SK-N-MC (cell line): ENCODE measurements around the gene DHX57.
"Not testable (repeated sequence)": the region's sequence is repeated elsewhere in the genome, so short reads cannot be mapped to it uniquely, and the experiment has no call there.

Experiments used
- EZH2 ChIP-seq: fragments of 200-600 bp; sonication (generic); IDR thresholded peaks from one replicate; pipeline ENCODE4 v1.6.1; 2017; ENCODE audit warnings: antibody characterized with exemption
- FOXP2 ChIP-seq: optimal IDR thresholded peaks from 2 replicates; pipeline ENCODE3; 2011; ENCODE audit warnings: mild to moderate bottlenecking, moderate library complexity; ENCODE audit not compliant: insufficient read depth; ENCODE audit errors: extremely low read length, control extremely low read depth
- POLR2AphosphoS5 ChIP-seq: IDR thresholded peaks from 2 replicates; pipeline ENCODE4 v1.6.1; 2012; ENCODE audit warnings: mild to moderate bottlenecking, low read depth, low read length, borderline replicate concordance

GRCh38 chr2:38755891-38756290, 119.8 kb downstream of the DHX57 start:
- TF ChIP-seq POLR2AphosphoS5, EZH2, FOXP2: not testable (repeated sequence)
